NCI-H2227 (cell line): ENCODE data around the gene TUBB4B.

Experiments
- DNase-seq: peaks from one replicate; lab custom pipeline; 2025; ENCODE audit not compliant: unreplicated experiment; lab: John Stamatoyannopoulos, UW

Gene TUBB4B

DNA sequence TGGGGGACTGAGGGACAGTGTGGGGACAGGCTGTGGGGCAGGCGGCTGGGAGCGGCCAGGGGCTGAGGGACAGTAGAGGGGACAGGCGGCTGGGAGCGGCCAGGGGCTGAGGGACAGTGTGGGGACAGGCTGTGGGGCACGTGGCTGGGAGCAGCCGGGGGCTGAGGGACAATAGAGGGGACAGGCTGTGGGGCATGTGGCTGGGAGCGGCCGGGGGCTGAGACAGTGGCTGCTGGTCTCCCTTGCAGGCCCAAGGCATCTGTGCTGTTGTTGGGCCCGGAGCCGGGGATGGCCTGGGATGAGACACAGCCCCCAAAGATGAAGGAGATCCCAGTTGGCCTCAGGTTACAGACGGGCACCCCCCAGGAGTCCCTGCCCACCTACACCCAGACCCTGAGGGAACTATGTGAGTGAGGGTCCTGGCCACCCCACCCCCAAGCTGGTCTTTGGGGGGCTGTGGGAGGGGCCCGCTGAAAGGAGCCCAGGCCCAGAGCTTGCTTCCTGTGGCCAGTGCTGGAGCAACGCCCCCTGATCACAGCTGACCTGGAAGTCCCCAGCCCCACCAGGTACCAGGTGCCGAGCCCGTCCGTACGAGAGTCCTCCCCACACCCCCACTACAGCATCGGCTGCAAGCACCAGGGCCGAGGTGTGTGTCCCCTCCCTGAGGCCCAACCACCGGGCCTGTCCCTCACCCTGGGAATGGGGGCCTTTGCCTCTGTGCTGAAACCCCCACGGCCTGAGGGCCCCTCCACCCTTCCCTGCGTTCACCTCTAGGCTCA, 10.6 kb downstream of the TUBB4B start:
- DNase-seq, result no peak

DNA sequence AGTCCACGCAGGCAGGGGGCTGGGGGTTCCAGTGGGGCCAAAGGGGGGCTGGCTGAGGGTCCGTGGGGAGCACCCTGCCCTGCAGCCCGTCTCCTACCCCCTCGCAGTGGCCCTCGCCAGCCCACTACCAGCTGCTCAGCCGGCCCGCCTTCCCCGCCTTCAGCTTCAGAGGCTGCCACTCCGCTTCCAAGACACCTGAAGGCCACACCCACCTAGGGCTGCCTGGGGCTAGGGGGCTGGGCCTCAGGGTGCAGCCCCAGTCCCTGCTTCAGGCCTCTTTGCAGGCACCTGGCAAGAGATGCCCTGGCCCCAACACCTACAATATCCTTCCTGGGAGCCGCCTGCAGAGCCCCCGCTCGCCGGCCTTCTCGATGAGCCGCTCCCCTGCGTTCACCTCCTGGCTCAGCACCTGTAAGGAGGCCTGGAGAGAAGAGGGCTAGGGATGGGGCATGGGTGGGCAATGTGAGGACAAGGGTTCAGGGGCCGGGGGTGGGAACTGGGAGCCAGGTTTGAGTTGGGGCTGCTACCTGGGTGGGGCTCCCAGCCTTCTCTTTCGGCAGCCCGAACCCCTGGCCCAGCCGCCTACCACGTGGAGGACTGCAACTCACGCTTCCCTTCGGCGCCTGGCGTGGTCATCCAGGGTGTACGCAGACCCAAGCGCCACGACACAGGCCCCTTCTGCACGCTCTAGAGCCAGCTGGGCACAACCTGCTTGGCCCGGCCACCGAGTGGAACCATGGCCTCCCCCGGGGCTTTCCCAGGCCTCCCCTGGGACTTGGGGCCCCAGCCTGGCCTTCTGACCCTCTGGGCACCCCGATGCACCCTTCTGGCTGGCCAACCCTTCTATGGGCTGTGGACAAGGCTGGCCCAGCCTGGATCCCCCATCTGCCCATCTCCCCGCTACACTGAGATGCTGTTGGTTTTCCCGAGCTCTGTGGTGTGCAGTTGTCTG, 11.7 kb downstream of the TUBB4B start:
- no peak for DNase-seq

DNA sequence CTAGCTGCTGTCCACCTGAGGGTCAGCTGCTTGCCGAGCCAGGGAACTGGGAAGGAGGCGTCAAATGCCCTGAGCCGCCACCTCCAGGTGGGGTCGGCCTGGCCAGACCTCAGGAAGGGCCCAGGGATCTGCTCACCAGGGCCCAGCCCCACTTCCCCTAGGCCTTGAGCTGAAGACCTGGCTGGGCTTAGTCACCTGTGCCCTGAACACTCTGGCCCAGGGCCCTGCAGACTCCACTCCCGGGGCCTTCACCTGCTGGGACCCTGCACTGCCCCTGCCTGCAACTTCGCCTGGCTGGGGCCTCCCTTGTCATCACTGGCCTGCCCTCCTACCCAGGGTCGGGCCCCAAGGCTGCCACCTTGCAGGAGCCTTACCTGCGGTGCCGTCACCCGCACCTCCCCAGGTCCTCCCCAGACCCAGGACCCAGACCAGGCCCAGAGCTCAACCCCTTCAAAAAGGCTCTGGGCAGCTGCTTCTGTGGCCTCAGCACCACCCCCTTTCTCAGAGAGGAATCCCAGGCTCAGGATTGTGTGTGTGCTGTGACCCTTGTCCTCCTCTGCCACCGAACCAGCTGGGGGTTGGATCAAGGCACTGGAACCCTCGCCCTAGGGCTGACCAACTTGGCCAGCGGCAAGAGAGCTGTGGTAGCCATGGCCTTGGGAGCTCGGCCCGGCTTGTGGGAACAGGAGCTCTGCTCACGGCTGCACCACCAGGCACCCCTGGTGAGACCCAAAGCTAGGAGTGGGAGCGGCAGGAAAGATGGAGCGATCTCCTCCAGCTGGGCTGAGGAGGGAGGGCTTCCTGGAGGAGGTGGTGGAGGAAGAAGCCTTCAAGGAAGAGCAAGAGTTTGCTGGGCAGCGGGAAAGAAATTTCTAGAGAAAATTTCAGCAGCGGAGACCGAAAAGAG, 12.9 kb downstream of the TUBB4B start:
- DNase-seq, result no peak

DNA sequence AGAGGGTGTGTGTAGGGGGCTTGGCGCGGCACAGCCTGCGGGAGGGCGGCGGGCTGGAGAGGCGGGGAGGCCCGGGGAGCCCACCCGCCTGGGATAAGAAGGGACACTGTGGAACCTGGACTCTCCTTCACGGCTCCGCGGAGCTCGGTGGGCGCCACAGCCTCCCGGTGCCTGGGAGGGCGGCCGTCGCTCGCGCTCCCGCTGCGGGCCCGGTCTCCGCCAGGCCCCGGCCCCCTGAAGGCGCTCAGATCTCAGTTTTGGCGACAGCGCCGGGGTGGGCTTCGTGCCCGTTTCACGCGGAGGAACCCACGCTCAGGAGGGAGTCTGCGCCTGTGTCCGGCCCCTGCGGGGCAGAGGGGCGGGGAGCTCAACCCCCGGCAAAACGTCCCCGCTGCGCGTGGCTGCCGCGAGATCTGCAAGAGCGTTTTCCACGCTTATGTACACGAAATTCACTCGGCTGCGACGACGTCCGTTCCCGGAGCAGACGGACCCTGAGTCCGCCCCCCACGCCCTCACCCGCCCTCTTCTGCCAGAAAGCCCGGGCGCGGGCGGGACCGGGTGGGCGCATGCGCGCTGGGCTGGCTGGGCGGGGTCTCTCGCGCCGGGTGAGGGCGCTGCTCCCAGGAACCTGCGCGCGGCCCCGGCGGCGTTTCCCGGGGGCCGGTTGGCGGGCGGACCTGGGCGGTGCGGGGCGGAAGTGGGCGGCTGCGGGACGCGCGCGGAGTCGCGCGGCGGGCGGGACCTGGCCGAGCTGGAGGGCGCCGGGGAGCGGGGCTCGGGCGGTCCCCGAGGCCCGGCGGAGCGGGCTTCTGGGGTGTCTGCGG, 13.7 kb downstream of the TUBB4B start, which contains the start of gene NELFB:
Gene NELFB, plus strand, starts transcription at position 704 of the 824 bp plus-strand sequence.
- peak; percentile 92 for DNase-seq

DNA sequence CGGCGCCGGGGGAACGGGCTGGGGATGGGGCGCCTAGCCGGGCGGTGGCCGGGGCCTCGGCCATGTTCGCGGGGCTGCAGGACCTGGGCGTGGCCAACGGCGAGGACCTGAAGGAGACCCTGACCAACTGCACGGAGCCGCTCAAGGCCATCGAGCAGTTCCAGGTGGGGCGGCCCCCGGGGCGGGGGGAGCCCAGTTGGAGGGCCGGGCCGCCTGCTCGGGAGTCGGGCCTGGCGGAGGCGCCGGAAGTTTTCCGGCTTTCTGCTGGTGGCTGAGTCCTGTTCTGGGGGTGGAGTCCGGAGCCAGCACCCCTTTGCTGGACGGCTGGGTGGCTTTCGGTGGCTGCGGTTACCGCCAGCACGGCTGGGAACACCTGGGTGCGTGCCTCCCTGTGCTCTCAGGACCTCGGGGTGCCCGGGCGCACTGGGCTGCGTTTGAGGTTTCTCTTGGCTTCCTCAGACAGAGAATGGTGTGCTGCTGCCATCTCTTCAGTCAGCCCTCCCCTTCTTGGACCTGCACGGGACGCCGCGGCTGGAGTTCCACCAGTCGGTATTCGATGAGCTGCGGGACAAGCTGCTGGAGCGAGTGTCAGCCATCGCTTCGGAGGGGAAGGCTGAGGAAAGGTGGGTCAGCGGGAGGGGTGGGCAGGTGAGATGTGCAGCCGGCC, 14.5 kb downstream of the TUBB4B start:
- DNase-seq, result peak; percentile 72

DNA sequence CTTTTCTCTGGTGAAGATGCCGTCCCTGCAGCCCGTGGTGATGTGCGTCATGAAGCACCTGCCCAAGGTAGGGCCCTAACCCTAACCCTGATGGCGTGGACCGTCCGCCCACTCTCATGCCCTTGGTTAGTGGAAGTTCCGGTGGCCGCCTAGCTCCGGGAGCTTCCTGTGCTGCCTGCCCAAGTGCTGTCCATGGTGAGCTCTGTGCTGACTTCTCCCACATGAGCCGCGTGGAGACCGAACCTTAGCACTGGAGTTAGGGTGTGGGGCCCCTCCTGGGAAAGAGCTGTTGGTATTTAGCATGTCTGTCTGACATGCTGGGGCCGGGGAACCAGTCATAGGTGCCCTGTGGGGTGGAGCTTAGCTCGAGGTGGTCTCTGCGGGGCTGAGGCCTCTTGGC, 15.3 kb downstream of the TUBB4B start:
- no peak for DNase-seq

DNA sequence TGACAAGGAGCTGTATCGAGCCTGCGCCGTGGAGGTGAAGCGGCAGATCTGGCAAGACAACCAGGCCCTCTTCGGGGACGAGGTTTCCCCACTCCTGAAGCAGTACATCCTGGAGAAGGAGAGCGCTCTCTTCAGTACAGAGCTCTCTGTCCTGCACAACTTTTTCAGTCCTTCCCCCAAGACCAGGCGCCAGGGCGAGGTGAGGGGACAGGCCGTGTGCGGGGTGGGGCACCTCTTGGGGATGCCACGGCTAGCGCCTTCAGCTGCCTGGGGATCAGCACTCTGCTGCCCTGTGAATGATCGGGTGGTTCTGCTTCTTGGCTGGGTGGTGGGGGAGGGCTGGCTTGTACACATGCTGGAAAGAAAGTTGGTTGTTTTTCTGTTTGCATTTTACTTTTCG, 15.8 kb downstream of the TUBB4B start:
- DNase-seq, result no peak

DNA sequence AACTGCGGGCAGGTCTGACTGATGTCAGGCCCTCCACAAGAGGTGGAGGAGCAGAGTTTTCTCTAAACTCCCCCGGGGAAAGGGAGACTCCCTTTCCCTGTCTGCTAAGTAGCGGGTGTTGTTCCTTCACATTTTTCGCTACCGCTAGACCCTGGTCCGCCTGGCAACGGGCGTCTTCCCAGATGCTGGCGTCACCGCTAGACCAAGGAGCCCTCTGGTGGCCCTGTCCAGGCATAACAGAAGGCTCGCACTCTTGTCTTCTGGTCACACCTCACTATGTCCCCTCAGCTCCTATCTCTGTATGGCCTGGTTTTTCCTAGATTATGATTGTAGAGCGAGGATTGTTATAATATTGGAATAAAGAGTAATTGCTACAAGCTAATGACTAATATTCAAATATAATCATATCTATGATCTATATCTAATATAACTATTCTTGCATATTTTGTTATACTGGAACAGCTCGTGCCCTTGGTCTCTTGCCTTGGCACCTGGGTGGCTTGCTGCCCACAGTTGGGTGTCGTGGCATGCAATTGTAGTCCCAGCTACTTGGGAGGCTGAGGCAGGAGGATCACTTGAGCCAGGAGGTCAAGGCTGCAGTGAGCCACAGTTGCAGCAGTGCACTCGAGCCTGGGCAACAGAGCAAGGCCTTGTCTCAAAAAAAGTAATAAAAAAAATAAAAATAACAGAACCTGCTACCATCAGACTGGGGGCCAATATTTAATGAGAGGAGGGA, 21.3 kb downstream of the TUBB4B start:
- peak; percentile 15 for DNase-seq

DNA sequence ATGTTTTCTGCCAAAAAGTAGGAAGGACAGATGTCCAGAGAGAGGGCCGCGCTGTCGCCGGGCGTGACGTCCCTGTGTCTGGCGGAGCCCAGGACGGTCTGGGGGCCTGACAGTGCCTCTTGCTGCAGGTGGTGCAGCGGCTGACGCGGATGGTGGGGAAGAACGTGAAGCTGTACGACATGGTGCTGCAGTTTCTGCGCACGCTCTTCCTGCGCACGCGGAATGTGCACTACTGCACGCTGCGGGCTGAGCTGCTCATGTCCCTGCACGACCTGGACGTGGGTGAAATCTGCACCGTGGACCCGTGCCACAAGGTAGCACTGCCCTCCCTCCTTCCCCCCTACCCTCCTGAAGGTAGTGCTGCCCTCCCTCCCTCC, 21.8 kb downstream of the TUBB4B start:
- no peak for DNase-seq

DNA sequence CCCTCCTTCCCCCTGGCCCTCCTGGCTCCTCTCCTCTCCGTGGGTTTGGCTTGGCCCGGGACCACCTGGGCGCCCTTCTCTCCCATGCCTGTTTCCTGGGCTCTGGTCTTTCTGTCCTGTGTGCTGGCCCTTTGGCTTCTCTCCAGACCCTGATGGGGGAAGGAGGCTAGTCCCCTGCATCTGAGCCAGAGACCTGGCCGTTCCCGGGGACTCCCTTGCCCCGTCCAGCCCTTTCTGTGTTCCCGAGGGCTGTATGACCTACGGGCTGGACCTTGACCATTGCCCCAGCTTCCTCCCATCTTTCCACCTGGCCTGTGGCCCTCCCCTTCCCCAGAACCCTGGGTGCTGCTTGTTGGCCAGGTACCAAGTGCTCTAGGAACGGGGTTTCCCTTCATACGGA, 22.4 kb downstream of the TUBB4B start:
- DNase-seq, result no peak

DNA sequence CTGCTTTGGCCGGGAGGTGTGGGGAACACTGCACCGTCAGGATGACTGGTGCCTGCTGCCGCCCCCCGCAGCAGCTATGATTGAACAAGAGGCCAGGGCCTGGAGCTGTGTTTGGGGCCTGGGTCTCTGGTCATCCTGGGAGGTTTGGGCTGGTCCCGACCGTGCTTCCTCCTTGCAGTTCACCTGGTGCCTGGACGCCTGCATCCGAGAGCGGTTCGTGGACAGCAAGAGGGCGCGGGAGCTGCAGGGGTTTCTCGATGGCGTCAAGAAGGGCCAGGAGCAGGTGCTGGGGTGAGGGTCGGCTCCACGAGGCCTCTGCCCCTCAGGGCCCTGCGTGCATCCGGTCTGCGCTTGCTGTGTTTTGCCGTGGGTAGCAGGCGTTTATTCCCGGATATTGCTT, 23.0 kb downstream of the TUBB4B start:
- DNase-seq, result no peak

DNA sequence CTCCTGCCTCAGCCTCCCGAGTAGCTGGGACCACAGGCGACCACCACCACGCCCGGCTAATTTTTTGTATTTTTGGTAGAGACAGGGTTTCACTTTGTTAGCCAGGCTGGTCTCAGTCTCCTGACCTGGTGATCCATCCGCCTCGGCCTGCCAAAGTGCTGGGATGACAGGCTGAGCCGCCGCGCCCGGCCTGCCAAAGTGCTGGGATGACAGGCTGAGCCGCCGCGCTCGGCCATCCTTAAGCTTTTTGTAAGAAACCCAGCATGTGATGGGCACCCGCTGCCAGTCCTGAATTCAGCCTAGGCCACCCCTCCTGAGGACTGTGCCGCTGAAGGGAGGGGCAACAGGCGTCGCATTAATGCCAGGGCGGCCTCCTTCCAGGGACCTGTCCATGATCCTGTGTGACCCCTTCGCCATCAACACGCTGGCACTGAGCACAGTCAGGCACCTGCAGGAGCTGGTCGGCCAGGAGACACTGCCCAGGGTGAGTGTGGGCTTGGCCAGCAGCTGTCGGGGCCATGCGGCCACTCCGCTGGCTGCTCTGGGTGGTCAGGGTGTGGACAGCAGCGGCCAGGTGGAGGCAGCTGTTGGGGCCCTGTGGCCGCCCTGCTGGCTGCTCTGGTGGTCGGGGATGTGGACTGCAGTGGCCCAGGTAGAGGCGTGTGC, 24.5 kb downstream of the TUBB4B start:
- DNase-seq, result no peak

DNA sequence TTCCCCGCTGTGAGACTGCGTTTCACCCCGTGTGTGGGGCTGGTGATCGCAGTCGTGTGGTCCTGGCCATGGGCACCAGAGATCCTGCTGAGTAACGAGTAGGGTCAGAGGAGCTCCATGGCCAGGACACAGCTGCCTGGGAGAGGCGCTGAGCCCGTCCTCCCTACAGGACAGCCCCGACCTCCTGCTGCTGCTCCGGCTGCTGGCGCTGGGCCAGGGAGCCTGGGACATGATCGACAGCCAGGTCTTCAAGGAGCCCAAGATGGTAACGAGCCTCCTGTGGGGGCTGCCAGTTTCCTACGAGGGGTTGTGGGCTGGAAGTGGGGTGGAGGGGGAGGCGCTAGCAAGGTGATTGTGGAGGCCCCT, 25.1 kb downstream of the TUBB4B start:
- DNase-seq, result no peak

DNA sequence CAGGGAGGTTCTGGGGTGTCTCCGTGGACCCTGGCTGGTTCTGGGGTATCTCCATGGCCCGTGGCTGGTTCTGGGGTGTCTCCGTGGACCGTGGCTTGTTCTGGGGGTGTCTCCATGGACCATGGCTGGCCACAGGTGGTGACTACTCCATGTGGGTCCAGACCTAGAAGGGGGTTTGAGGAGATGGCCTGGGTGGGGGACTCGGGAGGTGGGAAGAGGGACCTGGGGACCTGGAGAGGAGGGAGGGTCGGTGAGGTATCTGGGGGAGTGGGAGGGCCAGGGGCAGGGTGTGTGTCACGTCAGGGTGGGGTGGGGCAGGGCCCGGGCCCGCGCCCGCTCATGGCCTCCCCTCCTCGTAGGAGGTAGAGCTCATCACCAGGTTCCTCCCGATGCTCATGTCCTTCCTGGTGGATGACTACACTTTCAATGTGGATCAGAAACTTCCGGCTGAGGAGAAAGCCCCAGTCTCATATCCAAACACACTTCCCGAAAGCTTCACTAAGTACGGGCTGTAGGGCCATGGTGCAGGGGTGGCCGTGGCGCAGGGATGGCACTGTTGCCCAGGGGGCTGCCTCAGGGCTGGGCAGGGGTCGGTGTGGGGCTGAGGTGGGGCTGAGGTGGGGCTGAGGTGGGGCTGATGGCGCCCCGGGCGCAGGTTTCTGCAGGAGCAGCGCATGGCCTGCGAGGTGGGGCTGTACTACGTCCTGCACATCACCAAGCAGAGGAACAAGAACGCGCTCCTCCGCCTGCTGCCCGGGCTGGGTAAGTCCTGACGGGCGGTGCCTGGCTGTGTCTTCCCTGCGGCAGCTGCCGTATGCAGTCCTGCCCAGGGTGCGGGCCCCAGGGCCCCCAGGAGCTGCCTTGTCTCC, 25.7 kb downstream of the TUBB4B start:
- no peak for DNase-seq

DNA sequence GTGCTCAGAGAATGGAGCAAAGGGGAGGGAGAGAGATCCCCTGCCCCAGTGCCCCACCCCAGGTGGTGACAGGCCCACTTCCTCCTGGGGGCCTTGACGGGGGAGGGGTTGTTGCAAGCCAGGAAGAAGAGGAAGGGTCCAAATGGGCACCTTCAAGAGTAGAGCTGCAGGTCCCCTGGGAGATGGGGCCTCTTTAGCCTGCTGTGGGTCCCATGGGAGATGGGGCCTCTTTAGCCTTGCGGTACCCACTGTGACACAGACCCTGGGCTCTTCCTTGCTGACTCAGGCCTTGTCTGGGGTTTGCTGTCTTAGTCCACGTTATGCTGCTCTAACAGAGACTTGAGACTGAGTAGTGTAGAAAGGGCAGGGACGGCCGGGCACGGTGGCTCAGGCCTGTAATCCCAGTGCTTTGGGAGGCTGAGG, 26.9 kb downstream of the TUBB4B start:
- DNase-seq, result no peak

DNA sequence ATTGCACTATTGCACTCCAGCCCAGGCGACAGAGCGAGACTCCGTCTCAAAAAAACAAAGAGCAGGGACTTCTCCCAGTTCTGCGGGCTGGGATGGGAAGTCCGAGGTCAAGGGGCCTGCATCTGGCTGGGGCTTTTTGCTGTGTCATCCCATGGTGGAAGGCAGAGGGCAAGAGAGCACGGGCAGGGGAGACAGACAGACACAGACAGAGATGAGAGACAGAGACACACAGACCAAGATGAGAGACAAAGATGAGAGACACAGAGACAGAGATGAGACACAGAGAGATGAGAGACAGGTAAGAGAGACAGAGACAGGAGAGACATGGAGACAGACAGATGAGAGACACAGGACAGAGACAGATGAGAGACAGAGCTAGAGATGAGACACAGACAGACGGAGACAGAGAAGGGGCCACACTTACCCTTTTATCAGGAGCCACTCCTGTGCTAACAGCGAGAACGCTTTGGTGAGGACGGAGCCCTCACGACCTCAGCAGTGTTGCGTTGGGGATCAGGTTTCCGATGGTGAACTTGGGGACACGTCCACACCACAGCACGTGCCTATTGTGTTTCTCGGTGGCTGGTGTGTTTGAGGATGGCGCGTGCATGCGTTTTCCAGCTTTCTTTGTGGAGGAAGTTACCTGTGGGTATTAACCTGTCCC, 27.6 kb downstream of the TUBB4B start:
- no peak for DNase-seq

DNA sequence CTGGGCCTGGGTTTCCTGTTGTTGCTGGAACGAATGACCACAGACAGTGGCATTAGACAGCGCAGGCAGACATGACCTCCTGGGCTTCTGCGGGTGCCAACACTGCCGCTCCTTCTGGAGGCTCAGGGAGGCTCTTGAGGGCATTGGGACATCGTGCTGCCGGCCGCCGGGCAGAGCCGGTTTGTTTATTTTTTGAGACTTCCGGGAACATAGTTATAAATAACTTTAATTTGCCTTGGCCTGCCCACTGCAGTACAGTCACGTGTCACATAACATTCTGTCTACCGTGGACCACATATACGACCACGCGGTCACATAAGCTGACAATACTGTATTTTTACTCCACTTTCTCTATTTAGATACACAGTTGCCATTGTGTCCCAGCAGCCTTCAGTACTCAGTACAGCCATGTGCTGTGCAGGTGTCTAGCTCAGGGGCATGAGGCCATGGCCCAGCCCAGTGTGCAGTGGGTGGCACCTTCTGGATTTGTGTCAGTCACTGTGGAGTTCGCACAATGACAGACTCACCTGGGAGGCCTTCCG, 28.2 kb downstream of the TUBB4B start:
- DNase-seq, result no peak
